Endothelial cell (in vitro differentiated cells): ENCODE measurements around the gene DNAL4. TPM values are rescaled to one million over a fixed set of nuclear protein-coding genes. Genes with fewer than 3 reads are reported as not detected.

Experiments used
- DNase-seq: peaks from one replicate; pipeline ENCODE4 v3.0.0; 2021; ENCODE audit warnings: low spot score
- H3K27ac Mint-ChIP-seq: one replicate; pipeline ENCODE4 v1.8.0; 2021; ENCODE audit warnings: mixed read lengths, inconsistent platforms; ENCODE audit not compliant: unreplicated experiment
- H3K27me3 Mint-ChIP-seq: one replicate; pipeline ENCODE4 v1.8.0; 2021; ENCODE audit warnings: mild to moderate bottlenecking, moderate library complexity, mixed read lengths, inconsistent platforms; ENCODE audit not compliant: unreplicated experiment
- H3K36me3 Mint-ChIP-seq: one replicate; pipeline ENCODE4 v1.8.0; 2021; ENCODE audit warnings: mild to moderate bottlenecking, low read depth, mixed read lengths, inconsistent platforms; ENCODE audit not compliant: unreplicated experiment
- H3K4me1 Mint-ChIP-seq: one replicate; pipeline ENCODE4 v1.8.0; 2021; ENCODE audit warnings: mild to moderate bottlenecking, mixed read lengths, inconsistent platforms; ENCODE audit not compliant: unreplicated experiment
- H3K4me3 Mint-ChIP-seq: one replicate; pipeline ENCODE4 v1.8.0; 2021; ENCODE audit warnings: mild to moderate bottlenecking, mixed read lengths, inconsistent platforms; ENCODE audit not compliant: unreplicated experiment
- H3K9me3 Mint-ChIP-seq: one replicate; pipeline ENCODE4 v1.8.0; 2021; ENCODE audit warnings: mixed read lengths, inconsistent platforms; ENCODE audit not compliant: unreplicated experiment
- CTCF ChIP-seq: fragments of 200-600 bp; sonication (generic); IDR thresholded peaks from one replicate; pipeline ENCODE4 v1.5.0; 2021; ENCODE audit warnings: antibody characterized with exemption; ENCODE audit not compliant: unreplicated experiment
- total RNA-seq: library from RNA; stranded (reverse); fragmentation: NEBNext Ultra II Directional; extraction: Animal tissue kit (Norgen Biotek cat#: 25700); gene quantifications from one replicate; pipeline ENCODE4 v1.2.1, GENCODE V29; 2021; ENCODE audit not compliant: unreplicated experiment

Gene DNAL4
- total RNA-seq, 1 donor from 2014 or later: 20.2 TPM

GRCh38 chr22:38834991-38835390, 41.0 kb upstream of the DNAL4 start:
- no peak overlapping the region for H3K27ac Mint-ChIP-seq
- peaks cover 7% of the 10 kb centered on the region for H3K27me3 Mint-ChIP-seq
- no peak overlapping the region for H3K4me3 Mint-ChIP-seq
- H3K4me1 Mint-ChIP-seq: no peaks in the 10 kb centered on the region
- H3K36me3 Mint-ChIP-seq: peaks cover 4% of the 10 kb centered on the region
- TF ChIP-seq CTCF: no peak
- no peaks in the 10 kb centered on the region for H3K9me3 Mint-ChIP-seq
- DNase-seq: no peak

GRCh38 chr22:38834215-38834953, 40.4 kb upstream of the DNAL4 start:
- H3K9me3 Mint-ChIP-seq: no peaks in the 10 kb centered on the region
- H3K27me3 Mint-ChIP-seq: peaks cover 5% of the 10 kb centered on the region
- DNase-seq: no peak
- H3K4me1 Mint-ChIP-seq: no peaks in the 10 kb centered on the region
- TF ChIP-seq CTCF: no peak
- no peak overlapping the region for H3K4me3 Mint-ChIP-seq
- H3K27ac Mint-ChIP-seq: no peak overlapping the region
- H3K36me3 Mint-ChIP-seq: no peaks in the 10 kb centered on the region

GRCh38 chr22:38833061-38833460, 39.1 kb upstream of the DNAL4 start:
- Mint-ChIP-seq H3K27me3 (peaks cover 5% of the 10 kb centered on the region), H3K4me1 (no peaks in the 10 kb centered on the region), H3K4me3 (no peak overlapping the region), H3K36me3 (no peaks in the 10 kb centered on the region), H3K9me3 (no peaks in the 10 kb centered on the region), H3K27ac (no peak overlapping the region)
- TF ChIP-seq CTCF: no peak
- no peak for DNase-seq

GRCh38 chr22:38832005-38832978, 38.3 kb upstream of the DNAL4 start:
- Mint-ChIP-seq H3K27ac (no peak overlapping the region), H3K9me3 (no peaks in the 10 kb centered on the region), H3K36me3 (no peaks in the 10 kb centered on the region), H3K27me3 (peaks cover 5% of the 10 kb centered on the region), H3K4me3 (no peak overlapping the region), H3K4me1 (no peaks in the 10 kb centered on the region)
- TF ChIP-seq CTCF: no peak
- DNase-seq: no peak
